Osteoblast (primary cell): ENCODE results near the gene DAO. TPM values are rescaled to one million over a fixed set of nuclear protein-coding genes. Genes with fewer than 3 reads are reported as not detected.

Source experiments
- DNase-seq: peaks from one replicate; pipeline ENCODE4 v3.0.0; 2011; ENCODE audit warnings: low spot score, mixed read lengths; ENCODE audit not compliant: insufficient read length; ENCODE audit errors: missing footprints
- H2AFZ ChIP-seq: 2 replicates; pipeline ENCODE4 v1.6.0; 2011; ENCODE audit warnings: mild to moderate bottlenecking, low read length
- H3K27ac ChIP-seq: 2 replicates; pipeline ENCODE4 v1.5.1; 2011; ENCODE audit warnings: mild to moderate bottlenecking, low read depth, low read length, moderate library complexity
- H3K27me3 ChIP-seq: 2 replicates; pipeline ENCODE4 v1.6.0; 2012; ENCODE audit warnings: mild to moderate bottlenecking, control low read depth, inconsistent platforms, low read length, moderate library complexity; ENCODE audit not compliant: insufficient read depth
- H3K36me3 ChIP-seq: 2 replicates; pipeline ENCODE4 v1.5.1; 2011; ENCODE audit warnings: mild to moderate bottlenecking, low read length, control low read depth, moderate library complexity; ENCODE audit not compliant: insufficient read depth
- H3K4me1 ChIP-seq: 2 replicates; pipeline ENCODE4 v1.5.1; 2011; ENCODE audit warnings: mild to moderate bottlenecking, low read length, control low read depth, moderate library complexity; ENCODE audit not compliant: insufficient read depth
- H3K4me2 ChIP-seq: 2 replicates; pipeline ENCODE4 v1.6.0; 2011; ENCODE audit warnings: mild to moderate bottlenecking, low read length; ENCODE audit not compliant: insufficient read depth
- H3K4me3 ChIP-seq: fragments of 200-600 bp; sonication (generic); 3 replicates; pipeline ENCODE4 v1.5.1; 2012; ENCODE audit warnings: mild to moderate bottlenecking, low read length, inconsistent platforms; ENCODE audit not compliant: insufficient read depth
- H3K79me2 ChIP-seq: 2 replicates; pipeline ENCODE4 v1.6.0; 2012; ENCODE audit warnings: mild to moderate bottlenecking, low read length, control low read depth, inconsistent platforms; ENCODE audit not compliant: insufficient read depth
- H3K9me3 ChIP-seq: 2 replicates; pipeline ENCODE4 v1.5.1; 2011; ENCODE audit warnings: low read depth, low read length, control low read depth
- H4K20me1 ChIP-seq: 2 replicates; pipeline ENCODE4 v1.6.0; 2012; ENCODE audit warnings: mild to moderate bottlenecking, low read length, control low read depth; ENCODE audit not compliant: insufficient read depth
- total RNA-seq: library from RNA; depleted of rRNA; stranded (reverse); fragments of >200 nt; gene quantifications from 2 replicates; pipeline ENCODE4 v1.2.3, GENCODE V29; 2012
- TF ChIP-seq, protein P1 (sequence below): IDR thresholded peaks from 2 replicates; pipeline ENCODE4 v1.5.1; 2011; ENCODE audit warnings: mild to moderate bottlenecking, low read depth, low read length, moderate library complexity; ENCODE audit errors: extremely low read depth

DAO gene
- total RNA-seq, 1 donor, result not detected

DNA sequence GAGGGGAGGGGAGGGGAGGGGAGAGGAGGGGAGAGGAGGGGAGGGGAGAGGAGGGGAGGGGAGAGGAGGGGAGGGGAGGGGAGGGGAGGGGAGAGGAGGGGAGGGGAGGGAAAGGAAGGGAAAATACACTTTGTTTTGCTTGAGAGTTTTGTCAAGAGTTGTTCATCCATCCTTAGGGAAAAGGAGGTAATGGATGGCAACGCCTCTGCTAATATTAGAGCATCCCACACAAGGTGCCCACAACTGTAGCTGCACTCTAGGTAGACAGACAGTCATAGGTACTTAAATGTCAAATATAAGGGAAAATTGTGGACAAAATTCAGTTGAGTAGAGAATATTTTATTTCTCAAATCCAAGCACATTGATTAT is 20.0 kb upstream of the DAO start:
- Histone ChIP-seq H3K79me2 (peaks cover 28% of the 10 kb centered on the region), H2AFZ (no peak overlapping the region), H3K36me3 (peaks cover 5% of the 10 kb centered on the region), H3K4me3 (no peak overlapping the region), H3K27me3 (no peaks in the 10 kb centered on the region), H3K9me3 (no peaks in the 10 kb centered on the region), H4K20me1 (no peaks in the 10 kb centered on the region), H3K4me1 (peaks cover 26% of the 10 kb centered on the region), H3K4me2 (no peak overlapping the region), H3K27ac (no peak overlapping the region)
- no peak for DNase-seq
- TF ChIP-seq, protein P1, sequence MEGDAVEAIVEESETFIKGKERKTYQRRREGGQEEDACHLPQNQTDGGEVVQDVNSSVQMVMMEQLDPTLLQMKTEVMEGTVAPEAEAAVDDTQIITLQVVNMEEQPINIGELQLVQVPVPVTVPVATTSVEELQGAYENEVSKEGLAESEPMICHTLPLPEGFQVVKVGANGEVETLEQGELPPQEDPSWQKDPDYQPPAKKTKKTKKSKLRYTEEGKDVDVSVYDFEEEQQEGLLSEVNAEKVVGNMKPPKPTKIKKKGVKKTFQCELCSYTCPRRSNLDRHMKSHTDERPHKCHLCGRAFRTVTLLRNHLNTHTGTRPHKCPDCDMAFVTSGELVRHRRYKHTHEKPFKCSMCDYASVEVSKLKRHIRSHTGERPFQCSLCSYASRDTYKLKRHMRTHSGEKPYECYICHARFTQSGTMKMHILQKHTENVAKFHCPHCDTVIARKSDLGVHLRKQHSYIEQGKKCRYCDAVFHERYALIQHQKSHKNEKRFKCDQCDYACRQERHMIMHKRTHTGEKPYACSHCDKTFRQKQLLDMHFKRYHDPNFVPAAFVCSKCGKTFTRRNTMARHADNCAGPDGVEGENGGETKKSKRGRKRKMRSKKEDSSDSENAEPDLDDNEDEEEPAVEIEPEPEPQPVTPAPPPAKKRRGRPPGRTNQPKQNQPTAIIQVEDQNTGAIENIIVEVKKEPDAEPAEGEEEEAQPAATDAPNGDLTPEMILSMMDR, result no peak

DNA sequence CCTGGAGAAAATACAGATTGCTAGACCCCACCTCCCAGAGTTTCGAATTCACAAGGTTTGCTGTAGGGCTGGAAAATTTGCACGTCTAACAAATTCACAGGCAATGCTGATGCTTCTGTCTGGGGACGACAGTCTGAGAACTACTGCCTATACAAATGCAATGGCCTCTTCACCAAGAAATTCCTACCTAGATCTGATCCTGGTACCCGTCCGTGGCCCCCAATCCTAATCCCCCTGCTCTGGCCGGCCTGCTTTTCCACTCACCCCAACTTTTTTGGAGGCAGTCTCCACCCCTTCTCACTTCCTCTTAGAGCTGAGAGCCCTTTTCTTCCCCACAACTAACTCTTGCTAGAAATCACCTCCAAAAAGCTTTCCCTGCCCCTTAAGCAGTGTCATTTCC is 19.4 kb upstream of the DAO start:
- no peaks in the 10 kb centered on the region for H4K20me1 ChIP-seq
- H3K36me3 ChIP-seq, result no peaks in the 10 kb centered on the region
- H3K4me2 ChIP-seq, result no peak overlapping the region
- H3K9me3 ChIP-seq, result no peaks in the 10 kb centered on the region
- H3K27ac ChIP-seq, result no peak overlapping the region
- H3K4me1 ChIP-seq, result peaks cover 20% of the 10 kb centered on the region
- no peak for DNase-seq
- no peak overlapping the region for H2AFZ ChIP-seq
- TF ChIP-seq, protein P1, result no peak
- no peak overlapping the region for H3K4me3 ChIP-seq
- no peaks in the 10 kb centered on the region for H3K27me3 ChIP-seq
- H3K79me2 ChIP-seq, result peaks cover 23% of the 10 kb centered on the region

DNA sequence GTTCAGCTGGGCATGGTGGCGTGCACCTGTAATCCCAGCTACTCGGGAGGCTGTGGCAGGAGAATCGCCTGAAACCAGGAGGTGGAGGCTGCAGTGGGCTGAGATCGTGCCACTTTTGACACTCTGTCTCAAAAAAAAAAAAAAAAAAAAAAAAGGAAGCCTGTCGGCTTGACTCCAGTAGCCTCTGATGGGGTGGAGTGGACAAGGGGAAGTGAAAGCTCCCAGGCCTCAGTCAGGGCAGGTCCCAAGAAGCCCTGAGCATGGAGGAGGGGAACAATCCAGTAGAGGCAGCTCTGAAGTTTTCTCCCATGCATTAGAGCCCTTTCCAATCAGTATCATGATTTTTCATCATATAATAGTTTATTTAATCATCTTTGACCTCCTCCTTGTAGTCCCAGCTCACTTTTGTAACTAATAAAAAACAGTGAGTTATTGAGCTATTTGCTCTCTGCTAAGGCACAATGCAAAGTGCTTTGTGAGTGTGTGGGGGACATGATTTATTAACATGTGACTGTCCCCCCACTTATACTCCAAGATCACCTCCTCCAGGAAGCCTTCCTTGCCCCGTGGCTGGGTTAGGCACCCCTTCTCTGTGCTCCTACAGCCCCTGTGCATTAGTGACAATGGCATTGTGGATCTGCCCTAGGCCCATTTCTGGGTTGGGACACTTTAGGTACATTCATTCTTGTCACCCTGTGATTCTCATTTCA is 17.9 kb upstream of the DAO start:
- H3K4me1 ChIP-seq, result peaks cover 14% of the 10 kb centered on the region
- peaks cover 7% of the 10 kb centered on the region for H3K79me2 ChIP-seq
- TF ChIP-seq, protein P1, result no peak
- no peak overlapping the region for H3K4me3 ChIP-seq
- no peak overlapping the region for H2AFZ ChIP-seq
- no peaks in the 10 kb centered on the region for H3K9me3 ChIP-seq
- no peaks in the 10 kb centered on the region for H4K20me1 ChIP-seq
- H3K4me2 ChIP-seq, result no peak overlapping the region
- no peaks in the 10 kb centered on the region for H3K36me3 ChIP-seq
- no peak for DNase-seq
- no peaks in the 10 kb centered on the region for H3K27me3 ChIP-seq
- H3K27ac ChIP-seq, result no peak overlapping the region

DNA sequence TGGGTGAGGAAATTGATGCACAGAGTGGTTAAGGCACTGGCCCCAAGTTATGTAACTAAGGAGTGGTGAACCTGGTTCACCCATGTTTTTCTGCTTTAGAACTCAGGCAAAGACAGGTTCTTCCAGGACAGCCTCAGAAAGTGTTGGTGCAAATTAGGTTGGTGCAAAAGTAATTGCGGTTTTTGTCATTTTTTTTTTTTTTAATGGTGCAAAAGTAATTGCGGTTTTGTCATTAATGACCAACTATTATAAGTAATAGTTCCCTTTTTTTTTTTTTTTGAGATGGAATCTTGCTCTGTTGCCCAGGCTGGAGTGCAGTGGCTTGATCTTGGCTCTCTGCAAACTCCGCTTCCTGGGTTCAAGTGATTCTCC is 17.3 kb upstream of the DAO start:
- Histone ChIP-seq H3K79me2 (peaks cover 6% of the 10 kb centered on the region), H3K27ac (no peak overlapping the region), H4K20me1 (no peaks in the 10 kb centered on the region), H2AFZ (no peak overlapping the region), H3K9me3 (no peaks in the 10 kb centered on the region), H3K4me3 (no peak overlapping the region), H3K36me3 (no peaks in the 10 kb centered on the region), H3K4me2 (no peak overlapping the region), H3K27me3 (no peaks in the 10 kb centered on the region), H3K4me1 (peaks cover 14% of the 10 kb centered on the region)
- TF ChIP-seq, protein P1, result no peak
- no peak for DNase-seq
